HepG2 (cell line): Measurements from ENCODE around the gene NEIL1. TPM values are rescaled to one million over a fixed set of nuclear protein-coding genes. Genes with fewer than 3 reads are reported as not detected.
A peak's percentile ranks its signal among the peaks of the same experiment; 100 is the strongest.

Source experiments
- ADNP ChIP-seq: sonication (generic); formaldehyde crosslinking; IDR thresholded peaks from 2 replicates; pipeline ENCODE4 v1.4.0; 2020; ENCODE audit warnings: missing genetic modification reagents
- AGO1 ChIP-seq: fragments of 200-400 bp; formaldehyde crosslinking; IDR thresholded peaks from 2 replicates; pipeline ENCODE4 v1.6.1; 2017; ENCODE audit warnings: mild to moderate bottlenecking, low read depth, low read length, moderate library complexity; ENCODE audit not compliant: poor library complexity, severe bottlenecking
- CREB1 ChIP-seq, 2 experiments: fragments of 450-650 bp in 1 of 2; IDR thresholded peaks; 2 replicates each; pipeline ENCODE4 v1.6.1; 2016 to 2017; ENCODE audit warnings: control low read depth in 1 of 2, mild to moderate bottlenecking in 1 of 2, missing compliant biosample characterization in 1 of 2, missing genetic modification characterization in 1 of 2
- CREM ChIP-seq, 2 experiments: sonication (generic) in 1 of 2; formaldehyde crosslinking in 1 of 2; IDR thresholded peaks; 2 replicates each; pipeline versions ENCODE4 v1.4.0 to v1.6.1; 2016 to 2020; ENCODE audit warnings: antibody characterized with exemption in 1 of 2, mild to moderate bottlenecking in 1 of 2, missing genetic modification reagents in 1 of 2
- FOXA1 ChIP-seq, 2 experiments: fragments of 450-650 bp in 1 of 2; sonication (generic) in 1 of 2; formaldehyde crosslinking in 1 of 2; IDR thresholded peaks; 2 replicates each; pipeline versions ENCODE4 v1.4.0 to v1.6.1; 2016 to 2020; ENCODE audit warnings: missing genetic modification reagents in 1 of 2
- FOXM1 ChIP-seq: sonication (generic); formaldehyde crosslinking; IDR thresholded peaks from 2 replicates; pipeline ENCODE4 v1.5.0; 2020; ENCODE audit warnings: missing genetic modification reagents
- HMG20B ChIP-seq: conservative IDR thresholded peaks from 2 replicates; pipeline ENCODE4 v1.6.1; 2016; ENCODE audit warnings: missing genetic modification reagents, missing compliant biosample characterization
- HOXA7 ChIP-seq: sonication (generic); formaldehyde crosslinking; IDR thresholded peaks from 2 replicates; pipeline ENCODE4 v1.8.1; 2022; ENCODE audit warnings: mild to moderate bottlenecking, missing genetic modification reagents, moderate library complexity
- MTA1 ChIP-seq: sonication (generic); formaldehyde crosslinking; IDR thresholded peaks from 2 replicates; pipeline ENCODE4 v1.4.0; 2020; ENCODE audit warnings: missing genetic modification reagents, mild to moderate bottlenecking, borderline replicate concordance
- MXI1 ChIP-seq: IDR thresholded peaks from 3 replicates; pipeline ENCODE4 v1.6.1; 2012; ENCODE audit warnings: low read depth, low read length, inconsistent platforms, borderline replicate concordance
- SIX4 ChIP-seq: sonication (generic); formaldehyde crosslinking; IDR thresholded peaks from 2 replicates; pipeline ENCODE4 v1.4.0; 2020; ENCODE audit warnings: missing genetic modification reagents
- SMAD9 ChIP-seq: sonication (generic); formaldehyde crosslinking; IDR thresholded peaks from 2 replicates; pipeline ENCODE4 v1.5.1; 2020; ENCODE audit warnings: mild to moderate bottlenecking, missing genetic modification reagents
- SMYD3 ChIP-seq: sonication (generic); formaldehyde crosslinking; IDR thresholded peaks from 2 replicates; pipeline ENCODE4 v1.8.1; 2023; ENCODE audit warnings: mild to moderate bottlenecking, missing genetic modification reagents
- ZNF530 ChIP-seq: sonication (generic); formaldehyde crosslinking; IDR thresholded peaks from 2 replicates; pipeline ENCODE4 v1.5.0; 2020; ENCODE audit warnings: low read depth, mild to moderate bottlenecking, missing genetic modification reagents
- ZNF547 ChIP-seq: sonication (generic); formaldehyde crosslinking; IDR thresholded peaks from 2 replicates; pipeline ENCODE4 v1.5.1; 2020; ENCODE audit warnings: mild to moderate bottlenecking, missing genetic modification reagents
- ZNF709 ChIP-seq: sonication (generic); formaldehyde crosslinking; IDR thresholded peaks from 2 replicates; pipeline ENCODE4 v1.5.0; 2020; ENCODE audit warnings: mild to moderate bottlenecking, missing genetic modification reagents
- ZNF720 ChIP-seq: sonication (generic); formaldehyde crosslinking; IDR thresholded peaks from 2 replicates; pipeline ENCODE4 v1.4.0; 2020; ENCODE audit warnings: missing genetic modification reagents
- polyA plus RNA-seq, 8 experiments: library from polyadenylated mRNA; depleted of rRNA in 3 of 8; stranded (reverse) in 7 of 8; unstranded in 1 of 8; fragments of >200 nt; fragmentation: Illumina TruSeq in 4 of 8; extraction: Trizol in 4 of 8; gene quantifications; 2 replicates each; pipeline versions ENCODE4 v1.2.1 to v1.2.3, GENCODE V29; 2011 to 2016; ENCODE audit warnings: low read depth in 4 of 8, missing spikeins in 1 of 8, mixed read lengths in 1 of 8; ENCODE audit not compliant: insufficient read depth in 1 of 8
- total RNA-seq, 5 experiments: library from RNA; depleted of rRNA; stranded (reverse); fragments of >200 nt; fragmentation: Illumina TruSeq; extraction: Trizol; gene quantifications; 2 replicates each; pipeline ENCODE4 v1.2.3, GENCODE V29; 2016; ENCODE audit warnings: low read depth in 1 of 5
- TF ChIP-seq, protein P1 (sequence below): IDR thresholded peaks from 2 replicates; pipeline ENCODE4 v1.6.1; 2012; ENCODE audit warnings: inconsistent platforms
- TF ChIP-seq, protein P2 (sequence below): sonication (generic); formaldehyde crosslinking; IDR thresholded peaks from 2 replicates; pipeline ENCODE4 v1.5.1; 2020; ENCODE audit warnings: missing genetic modification reagents, mild to moderate bottlenecking, borderline replicate concordance
- TF ChIP-seq, protein P3 (sequence below): sonication (generic); formaldehyde crosslinking; IDR thresholded peaks from 2 replicates; pipeline ENCODE4 v1.4.0; 2020; ENCODE audit warnings: mild to moderate bottlenecking, missing genetic modification reagents
- TF ChIP-seq, protein P4 (sequence below): sonication (generic); formaldehyde crosslinking; IDR thresholded peaks from 2 replicates; pipeline ENCODE4 v1.4.0; 2020; ENCODE audit warnings: missing genetic modification reagents
- TF ChIP-seq, protein P5 (sequence below): sonication (generic); formaldehyde crosslinking; conservative IDR thresholded peaks from 2 replicates; pipeline ENCODE4 v1.8.0; 2022; ENCODE audit warnings: missing genetic modification reagents
- TF ChIP-seq, protein P6 (sequence below): sonication (generic); formaldehyde crosslinking; IDR thresholded peaks from 2 replicates; pipeline ENCODE4 v1.8.1; 2023; ENCODE audit warnings: missing genetic modification reagents, mild to moderate bottlenecking, borderline replicate concordance

NEIL1 gene
- total and polyA plus RNA-seq, 2 of the 13 experiments (the other 11 are each of a cell fraction or from before 2014, with no cell fraction given), result 10.4 to 15.5 TPM

DNA sequence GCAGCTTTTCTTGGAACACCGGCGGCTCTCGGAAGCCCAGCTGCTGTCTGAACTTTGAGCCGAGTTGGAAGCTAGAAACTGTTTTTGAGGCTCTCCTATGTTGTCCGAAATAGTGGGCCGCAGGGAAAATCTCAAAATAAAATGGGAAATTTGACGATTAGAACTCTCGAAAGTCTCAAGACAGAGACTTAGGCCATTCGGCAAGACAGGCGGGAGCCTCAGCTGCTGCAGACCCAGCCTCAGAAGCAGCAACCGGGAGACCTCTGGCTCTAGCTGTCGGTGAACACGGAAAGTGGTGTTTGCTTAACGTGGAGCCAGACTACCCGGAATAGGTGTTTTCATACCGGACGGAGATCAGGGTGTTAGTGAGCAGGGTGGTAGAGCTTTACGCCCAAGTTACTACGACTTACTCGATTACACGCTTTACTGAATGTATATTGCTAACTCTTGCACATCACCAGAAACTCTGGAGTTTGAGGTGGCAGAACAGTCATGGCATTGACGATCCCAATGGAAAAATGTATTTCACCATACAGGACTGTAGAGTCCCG, 21.9 kb downstream of the NEIL1 start (continued):
- TF ChIP-seq, protein P1, sequence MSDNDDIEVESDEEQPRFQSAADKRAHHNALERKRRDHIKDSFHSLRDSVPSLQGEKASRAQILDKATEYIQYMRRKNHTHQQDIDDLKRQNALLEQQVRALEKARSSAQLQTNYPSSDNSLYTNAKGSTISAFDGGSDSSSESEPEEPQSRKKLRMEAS, result peak; percentile 91
- TF ChIP-seq AGO1 (no peak), MTA1 (CRISPR knock-in tag) (no peak), CREM (IDR thresholded peaks at IDR 0.05) (peak; percentile 53; the same call in 1 of the 2 replicates), CREM (CRISPR knock-in tag; IDR thresholded peaks at IDR 0.05) (no peak), SMAD9 (CRISPR knock-in tag) (no peak), SMYD3 (CRISPR knock-in tag) (no peak), HOXA7 (CRISPR knock-in tag) (no peak), ADNP (no peak), MXI1 (peak; percentile 95), CREB1 (IDR thresholded peaks at IDR 0.05) (no peak), CREB1 (CRISPR knock-in tag; IDR thresholded peaks at IDR 0.05) (peak; percentile 72), ZNF547 (CRISPR knock-in tag) (no peak), ZNF530 (CRISPR knock-in tag) (no peak), ZNF709 (CRISPR knock-in tag) (0 out of 2 replicates have a peak, but pooled peaks have one; percentile 18), SIX4 (no peak), ZNF720 (CRISPR knock-in tag) (no peak), FOXA1 (IDR thresholded peaks at IDR 0.05) (no peak), FOXA1 (CRISPR knock-in tag; IDR thresholded peaks at IDR 0.05) (peak; percentile 86), FOXM1 (CRISPR knock-in tag) (no peak), HMG20B (no peak)
- TF ChIP-seq, protein P2, sequence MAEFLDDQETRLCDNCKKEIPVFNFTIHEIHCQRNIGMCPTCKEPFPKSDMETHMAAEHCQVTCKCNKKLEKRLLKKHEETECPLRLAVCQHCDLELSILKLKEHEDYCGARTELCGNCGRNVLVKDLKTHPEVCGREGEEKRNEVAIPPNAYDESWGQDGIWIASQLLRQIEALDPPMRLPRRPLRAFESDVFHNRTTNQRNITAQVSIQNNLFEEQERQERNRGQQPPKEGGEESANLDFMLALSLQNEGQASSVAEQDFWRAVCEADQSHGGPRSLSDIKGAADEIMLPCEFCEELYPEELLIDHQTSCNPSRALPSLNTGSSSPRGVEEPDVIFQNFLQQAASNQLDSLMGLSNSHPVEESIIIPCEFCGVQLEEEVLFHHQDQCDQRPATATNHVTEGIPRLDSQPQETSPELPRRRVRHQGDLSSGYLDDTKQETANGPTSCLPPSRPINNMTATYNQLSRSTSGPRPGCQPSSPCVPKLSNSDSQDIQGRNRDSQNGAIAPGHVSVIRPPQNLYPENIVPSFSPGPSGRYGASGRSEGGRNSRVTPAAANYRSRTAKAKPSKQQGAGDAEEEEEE (CRISPR knock-in tag), result no peak; the same call in 1 of the 2 replicates
- TF ChIP-seq, protein P3, sequence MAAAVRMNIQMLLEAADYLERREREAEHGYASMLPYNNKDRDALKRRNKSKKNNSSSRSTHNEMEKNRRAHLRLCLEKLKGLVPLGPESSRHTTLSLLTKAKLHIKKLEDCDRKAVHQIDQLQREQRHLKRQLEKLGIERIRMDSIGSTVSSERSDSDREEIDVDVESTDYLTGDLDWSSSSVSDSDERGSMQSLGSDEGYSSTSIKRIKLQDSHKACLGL (CRISPR knock-in tag), result no peak
- TF ChIP-seq, protein P4, sequence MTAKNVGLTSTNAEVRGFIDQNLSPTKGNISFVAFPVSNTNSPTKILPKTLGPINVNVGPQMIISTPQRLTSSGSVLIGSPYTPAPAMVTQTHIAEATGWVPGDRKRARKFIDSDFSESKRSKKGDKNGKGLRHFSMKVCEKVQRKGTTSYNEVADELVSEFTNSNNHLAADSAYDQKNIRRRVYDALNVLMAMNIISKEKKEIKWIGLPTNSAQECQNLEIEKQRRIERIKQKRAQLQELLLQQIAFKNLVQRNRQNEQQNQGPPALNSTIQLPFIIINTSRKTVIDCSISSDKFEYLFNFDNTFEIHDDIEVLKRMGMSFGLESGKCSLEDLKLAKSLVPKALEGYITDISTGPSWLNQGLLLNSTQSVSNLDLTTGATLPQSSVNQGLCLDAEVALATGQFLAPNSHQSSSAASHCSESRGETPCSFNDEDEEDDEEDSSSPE (CRISPR knock-in tag), result no peak
- TF ChIP-seq, protein P5, sequence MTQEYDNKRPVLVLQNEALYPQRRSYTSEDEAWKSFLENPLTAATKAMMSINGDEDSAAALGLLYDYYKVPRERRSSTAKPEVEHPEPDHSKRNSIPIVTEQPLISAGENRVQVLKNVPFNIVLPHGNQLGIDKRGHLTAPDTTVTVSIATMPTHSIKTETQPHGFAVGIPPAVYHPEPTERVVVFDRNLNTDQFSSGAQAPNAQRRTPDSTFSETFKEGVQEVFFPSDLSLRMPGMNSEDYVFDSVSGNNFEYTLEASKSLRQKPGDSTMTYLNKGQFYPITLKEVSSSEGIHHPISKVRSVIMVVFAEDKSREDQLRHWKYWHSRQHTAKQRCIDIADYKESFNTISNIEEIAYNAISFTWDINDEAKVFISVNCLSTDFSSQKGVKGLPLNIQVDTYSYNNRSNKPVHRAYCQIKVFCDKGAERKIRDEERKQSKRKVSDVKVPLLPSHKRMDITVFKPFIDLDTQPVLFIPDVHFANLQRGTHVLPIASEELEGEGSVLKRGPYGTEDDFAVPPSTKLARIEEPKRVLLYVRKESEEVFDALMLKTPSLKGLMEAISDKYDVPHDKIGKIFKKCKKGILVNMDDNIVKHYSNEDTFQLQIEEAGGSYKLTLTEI, result no peak
- TF ChIP-seq, protein P6, sequence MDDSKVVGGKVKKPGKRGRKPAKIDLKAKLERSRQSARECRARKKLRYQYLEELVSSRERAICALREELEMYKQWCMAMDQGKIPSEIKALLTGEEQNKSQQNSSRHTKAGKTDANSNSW, result no peak
